Measurements from ENCODE around the gene IL37. TPM values are rescaled to one million over a fixed set of nuclear protein-coding genes. Genes with fewer than 3 reads are reported as not detected.
"Not testable (repeated sequence)": the region's sequence is repeated elsewhere in the genome, so short reads cannot be mapped to it uniquely, and the experiment has no call there.

IL37 gene
- total RNA-seq, 4 donors from 2014 or later = 1.1 to 2.6 TPM; not detected in 2

DNA sequence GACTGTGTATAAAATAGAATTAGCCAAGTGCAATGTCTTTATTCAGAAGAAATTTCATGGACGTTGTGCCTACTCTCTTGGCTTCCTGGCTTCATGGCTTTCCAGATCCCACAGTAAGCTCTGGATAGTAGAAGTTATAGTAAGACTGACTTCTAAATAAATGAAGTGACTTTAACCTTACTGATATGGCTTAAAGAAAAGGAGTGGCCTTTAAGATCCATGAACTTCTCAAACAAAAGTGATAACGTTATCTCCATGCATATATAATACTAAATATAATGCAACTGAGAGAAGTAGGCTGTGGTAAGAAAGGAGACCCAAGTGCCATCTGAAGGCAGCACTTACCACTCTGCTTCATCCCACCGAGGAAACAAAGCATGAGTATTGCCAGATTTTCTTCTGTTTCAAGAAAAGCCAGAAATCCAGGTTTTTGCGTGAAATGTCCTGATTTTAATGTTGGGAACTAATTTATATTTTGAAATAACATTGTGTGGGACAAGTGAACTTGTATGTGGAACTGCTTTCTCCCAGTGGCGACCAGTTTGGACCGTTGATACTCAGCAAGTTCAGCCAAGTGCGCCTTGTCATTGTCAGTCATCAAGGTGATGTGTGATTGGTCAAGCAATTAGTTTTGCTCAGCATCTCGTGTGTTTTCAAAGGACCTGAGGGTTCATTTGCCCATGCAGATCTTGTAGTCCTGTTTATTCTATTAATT lies 13.9 kb upstream of the IL37 start:
- 72 to 84% methylated on average over 5 to 8 of the region's 8 CpGs for whole genome bisulfite sequencing, 2 donors (ENCODE audit: low coverage in 1 of 2)
- no peak for DNase-seq
- in situ Hi-C loops (cut with MboI; ENCODE audit: low pct_ligation_motif_present in 1 of 4, low pct_unique_long_range_greater_than_20kb in 1 of 4, low sequenced_read_pairs in 3 of 4) = loop anchor here in 1 of 4 donors (25.0 kb wide), 1 partner anchor 135 kb away; the partner anchor contains the start of gene CKAP2L

GRCh38 chr2:112897624-112897978 lies 13.4 kb upstream of the IL37 start:
- Histone ChIP-seq H3K4me1 (peaks cover 0 to 18% (median 6%) of the 10 kb centered on the region in 4 donors), H3K4me3 (no peak overlapping the region), H3K27me3 (no peaks in the 10 kb centered on the region), H3K27ac (no peak overlapping the region), H3K9me3 (no peaks in the 10 kb centered on the region), H3K36me3 (no peaks in the 10 kb centered on the region)
- no peak for DNase-seq
- no peak for TF ChIP-seq POLR2A (IDR thresholded peaks at IDR 0.05)
- TF ChIP-seq POLR2AphosphoS5 (IDR thresholded peaks at IDR 0.05) = no peak
- TF ChIP-seq, protein P1, sequence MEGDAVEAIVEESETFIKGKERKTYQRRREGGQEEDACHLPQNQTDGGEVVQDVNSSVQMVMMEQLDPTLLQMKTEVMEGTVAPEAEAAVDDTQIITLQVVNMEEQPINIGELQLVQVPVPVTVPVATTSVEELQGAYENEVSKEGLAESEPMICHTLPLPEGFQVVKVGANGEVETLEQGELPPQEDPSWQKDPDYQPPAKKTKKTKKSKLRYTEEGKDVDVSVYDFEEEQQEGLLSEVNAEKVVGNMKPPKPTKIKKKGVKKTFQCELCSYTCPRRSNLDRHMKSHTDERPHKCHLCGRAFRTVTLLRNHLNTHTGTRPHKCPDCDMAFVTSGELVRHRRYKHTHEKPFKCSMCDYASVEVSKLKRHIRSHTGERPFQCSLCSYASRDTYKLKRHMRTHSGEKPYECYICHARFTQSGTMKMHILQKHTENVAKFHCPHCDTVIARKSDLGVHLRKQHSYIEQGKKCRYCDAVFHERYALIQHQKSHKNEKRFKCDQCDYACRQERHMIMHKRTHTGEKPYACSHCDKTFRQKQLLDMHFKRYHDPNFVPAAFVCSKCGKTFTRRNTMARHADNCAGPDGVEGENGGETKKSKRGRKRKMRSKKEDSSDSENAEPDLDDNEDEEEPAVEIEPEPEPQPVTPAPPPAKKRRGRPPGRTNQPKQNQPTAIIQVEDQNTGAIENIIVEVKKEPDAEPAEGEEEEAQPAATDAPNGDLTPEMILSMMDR (IDR thresholded peaks at IDR 0.05) = no peak
- no peak for TF ChIP-seq EP300 (IDR thresholded peaks at IDR 0.05; ENCODE audit: low read depth)
- intact Hi-C loops (cut with DNase I; ENCODE audit: low total_unique reads) (no loop called here), in situ Hi-C loops (cut with MboI; ENCODE audit: low pct_ligation_motif_present in 1 of 4, low pct_unique_long_range_greater_than_20kb in 1 of 4, low sequenced_read_pairs in 3 of 4) (loop anchor here in 1 of 4 donors (25.0 kb wide), 1 partner anchor 135 kb away; the partner anchor contains the start of gene CKAP2L)
- 88 to 94% methylated on average over 3 of the region's 3 CpGs for WGBS, 2 donors (ENCODE audit: low coverage in 1 of 2)

More for the DNA sequence above, 13.9 kb upstream of the IL37 start:
- H3K4me1 ChIP-seq = peaks cover 0 to 13% (median 4%) of the 10 kb centered on the region in 4 donors
- intact Hi-C loops (cut with DNase I; ENCODE audit: low total_unique reads) = no loop called here
- H3K36me3 ChIP-seq = no peaks in the 10 kb centered on the region
- no peak for TF ChIP-seq POLR2AphosphoS5 (IDR thresholded peaks at IDR 0.05)
- TF ChIP-seq, protein P1 (IDR thresholded peaks at IDR 0.05) = no peak
- no peak for TF ChIP-seq EP300 (IDR thresholded peaks at IDR 0.05; ENCODE audit: low read depth)
- no peak for TF ChIP-seq POLR2A (IDR thresholded peaks at IDR 0.05)
- no peaks in the 10 kb centered on the region for H3K9me3 ChIP-seq
- no peaks in the 10 kb centered on the region for H3K27me3 ChIP-seq
- peak overlapping the region in 1 of 4 donors; percentile 36 for H3K27ac ChIP-seq
- H3K4me3 ChIP-seq = no peak overlapping the region

GRCh38 chr2:112901431-112902065 lies 9.4 kb upstream of the IL37 start:
- Histone ChIP-seq H3K4me1 (peaks cover 0 to 24% (median 6%) of the 10 kb centered on the region in 4 donors), H3K27ac (peak overlapping the region; percentile 22 to 72 (median 44))
- H3K4me3 ChIP-seq; H3K9me3 ChIP-seq; H3K36me3 ChIP-seq; intact Hi-C loops (cut with DNase I; ENCODE audit: low total_unique reads); H3K27me3 ChIP-seq; DNase-seq; in situ Hi-C loops (cut with MboI; ENCODE audit: low pct_ligation_motif_present in 1 of 4, low pct_unique_long_range_greater_than_20kb in 1 of 4, low sequenced_read_pairs in 3 of 4): not testable (repeated sequence)
- 42 to 80% methylated on average over 2 to 3 of the region's 3 CpGs for WGBS, 2 donors (ENCODE audit: low coverage in 1 of 2)

- intact Hi-C loops (cut with DNase I; ENCODE audit: low total_unique reads) = no loop called here
Observed at GRCh38 chr2:112902816-112903215, 8.1 kb upstream of the IL37 start.

More at GRCh38 chr2:112902816-112903215, 8.1 kb upstream of the IL37 start:
- Histone ChIP-seq H3K27me3 (no peaks in the 10 kb centered on the region), H3K36me3 (no peaks in the 10 kb centered on the region), H3K4me1 (peaks cover 0 to 18% (median 6%) of the 10 kb centered on the region in 4 donors), H3K4me3 (no peak overlapping the region), H3K27ac (no peak overlapping the region), H3K9me3 (no peaks in the 10 kb centered on the region)
- WGBS, 2 donors (ENCODE audit: low coverage in 1 of 2) = 75 to 88% methylated on average over 2 of the region's 2 CpGs
- in situ Hi-C loops (cut with MboI; ENCODE audit: low pct_ligation_motif_present in 1 of 4, low pct_unique_long_range_greater_than_20kb in 1 of 4, low sequenced_read_pairs in 3 of 4) = no loop called here
- TF ChIP-seq POLR2A (IDR thresholded peaks at IDR 0.05) = no peak
- TF ChIP-seq EP300 (IDR thresholded peaks at IDR 0.05; ENCODE audit: low read depth) = no peak
- TF ChIP-seq POLR2AphosphoS5 (IDR thresholded peaks at IDR 0.05) = no peak
- TF ChIP-seq, protein P1 (IDR thresholded peaks at IDR 0.05) = no peak
- no peak for DNase-seq
